HG03442 (cell line): ENCODE data around the gene WDSUB1.

ENCODE experiments used
- ATAC-seq: cut with Tn5 transposase; IDR thresholded peaks from one replicate; pipeline ENCODE4 v1.9.1; 2021; ENCODE audit warnings: mild to moderate bottlenecking, moderate library complexity; ENCODE audit not compliant: unreplicated experiment

Gene WDSUB1

DNA sequence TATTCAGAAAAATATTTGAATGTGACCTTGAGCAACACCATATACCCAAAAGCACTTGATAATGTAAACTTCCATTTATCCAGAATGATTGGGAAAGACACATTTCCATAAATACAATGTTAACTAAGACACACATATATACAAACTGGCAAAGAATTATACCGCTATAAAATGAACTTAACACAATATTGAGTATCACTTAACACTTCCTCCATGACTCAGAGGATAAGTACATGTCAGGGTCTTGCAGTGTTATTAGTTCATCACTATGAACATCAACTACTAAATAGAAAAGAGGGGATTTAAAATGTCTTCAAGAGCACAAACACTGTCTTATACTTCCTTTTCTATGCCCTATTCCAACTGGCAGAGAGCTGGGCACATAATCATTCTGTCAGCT lies 18.6 kb downstream of the WDSUB1 start:
- no peak for ATAC-seq

DNA sequence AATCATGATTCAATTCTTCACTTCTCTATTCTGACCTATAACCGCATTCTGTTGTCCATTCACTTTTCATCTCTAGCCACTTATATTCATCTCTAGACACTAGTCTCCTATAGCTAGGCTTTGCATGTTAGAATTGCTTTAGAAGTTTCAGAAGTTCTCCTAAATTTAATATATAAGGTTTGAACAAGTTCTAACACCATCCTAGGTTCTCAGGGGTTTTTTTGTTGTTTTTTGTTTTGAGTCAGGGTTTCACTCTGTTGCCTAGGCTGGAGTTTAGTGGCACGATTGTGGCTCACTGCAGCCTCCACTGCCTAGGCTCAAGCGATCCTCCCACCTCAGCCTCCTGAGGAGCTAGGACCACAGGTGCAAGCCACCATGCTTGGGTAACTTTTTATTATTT lies 19.9 kb downstream of the WDSUB1 start:
- peak; percentile 77 for ATAC-seq

DNA sequence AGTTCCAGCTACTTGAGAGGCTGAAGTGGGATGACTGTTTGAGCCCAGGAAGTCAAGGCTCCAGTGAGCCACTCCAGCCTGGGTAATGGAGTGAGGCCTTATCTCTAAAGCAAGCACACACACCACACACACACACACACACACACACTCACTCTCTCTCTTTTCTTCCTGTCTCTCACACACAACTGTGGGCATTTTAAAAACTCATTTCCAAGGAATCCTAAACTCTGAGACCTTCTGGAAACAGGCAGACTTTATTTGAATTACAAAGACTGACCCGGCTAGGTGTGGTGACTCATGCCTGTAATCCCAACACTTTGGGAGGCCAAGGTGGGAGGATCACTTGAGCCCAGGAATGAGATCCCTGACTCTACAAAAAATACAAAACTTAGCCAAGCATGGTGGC lies 21.3 kb downstream of the WDSUB1 start:
- no peak for ATAC-seq

DNA sequence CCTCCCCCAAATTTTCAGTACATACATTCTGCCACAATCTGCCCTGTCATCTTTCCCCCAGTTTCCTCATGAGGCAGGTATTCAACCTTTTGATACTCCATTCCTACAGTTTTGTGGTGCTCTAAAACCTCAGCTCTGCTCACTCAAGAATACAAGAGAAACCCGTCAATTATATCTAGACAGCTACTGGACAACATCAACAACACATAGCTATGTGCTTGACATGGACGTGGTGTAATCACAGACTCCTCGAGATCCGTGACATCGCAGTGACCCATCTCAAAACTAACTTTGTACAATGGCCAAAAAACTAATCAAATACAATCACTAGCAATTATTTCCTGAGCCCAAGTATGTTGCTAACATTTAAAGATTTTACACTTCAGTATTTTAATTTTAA lies 23.6 kb downstream of the WDSUB1 start:
- no peak for ATAC-seq

DNA sequence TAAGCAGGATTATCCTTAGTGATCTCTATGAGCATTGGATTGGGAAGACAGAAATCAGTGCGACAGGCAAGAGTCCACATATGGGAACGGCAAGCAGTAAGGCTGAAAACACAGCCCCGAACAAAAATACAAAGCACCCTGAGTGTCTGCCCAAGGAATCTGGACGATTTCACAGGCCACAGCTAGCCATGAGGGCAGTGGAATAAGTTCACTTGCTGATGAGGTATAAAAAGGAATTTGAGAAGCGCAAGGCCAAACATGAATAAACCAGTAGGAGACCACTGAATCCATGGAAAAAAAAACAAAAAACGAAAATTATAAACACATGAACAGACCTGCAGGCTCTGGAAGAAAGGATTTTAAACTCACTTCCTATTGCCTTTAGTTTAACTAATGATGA lies 24.3 kb downstream of the WDSUB1 start:
- no peak for ATAC-seq

DNA sequence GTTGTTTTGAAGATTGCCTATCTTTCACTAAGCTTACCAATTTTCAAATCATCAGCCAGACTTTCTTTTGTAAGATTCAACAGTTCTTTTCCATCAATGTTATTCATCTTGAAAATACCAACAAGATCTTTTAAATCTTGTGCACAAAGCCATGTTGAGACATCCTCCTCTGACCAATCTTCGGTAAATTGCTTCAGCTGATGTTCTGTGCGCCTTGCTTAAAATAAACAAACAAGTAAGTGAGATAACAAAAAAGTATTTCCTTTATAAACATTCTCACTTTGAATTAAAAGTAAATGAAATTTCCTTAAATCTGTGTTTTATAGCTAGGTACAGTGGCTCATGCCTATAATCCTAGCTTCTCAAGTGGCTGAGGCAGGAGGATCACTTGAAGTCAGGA lies 30.3 kb downstream of the WDSUB1 start:
- no peak for ATAC-seq

DNA sequence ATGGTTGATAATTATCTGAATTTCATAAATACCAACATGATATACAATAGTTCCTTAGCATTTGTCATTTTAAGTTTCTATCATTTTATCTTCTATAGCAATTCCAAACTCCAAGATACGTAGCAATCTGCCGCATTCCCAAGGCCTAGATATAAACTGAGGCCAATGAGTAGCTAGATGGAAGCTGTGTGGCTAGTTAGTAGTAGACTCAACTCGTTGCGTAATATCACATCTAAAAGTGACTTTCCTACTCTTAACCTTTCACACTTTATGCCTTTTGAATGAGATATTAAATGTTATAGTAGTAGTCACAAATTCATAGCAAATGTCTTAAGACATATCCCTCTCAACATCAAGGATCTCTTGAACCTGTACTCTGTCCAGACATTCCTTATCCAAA lies 33.6 kb downstream of the WDSUB1 start:
- ATAC-seq = no peak

DNA sequence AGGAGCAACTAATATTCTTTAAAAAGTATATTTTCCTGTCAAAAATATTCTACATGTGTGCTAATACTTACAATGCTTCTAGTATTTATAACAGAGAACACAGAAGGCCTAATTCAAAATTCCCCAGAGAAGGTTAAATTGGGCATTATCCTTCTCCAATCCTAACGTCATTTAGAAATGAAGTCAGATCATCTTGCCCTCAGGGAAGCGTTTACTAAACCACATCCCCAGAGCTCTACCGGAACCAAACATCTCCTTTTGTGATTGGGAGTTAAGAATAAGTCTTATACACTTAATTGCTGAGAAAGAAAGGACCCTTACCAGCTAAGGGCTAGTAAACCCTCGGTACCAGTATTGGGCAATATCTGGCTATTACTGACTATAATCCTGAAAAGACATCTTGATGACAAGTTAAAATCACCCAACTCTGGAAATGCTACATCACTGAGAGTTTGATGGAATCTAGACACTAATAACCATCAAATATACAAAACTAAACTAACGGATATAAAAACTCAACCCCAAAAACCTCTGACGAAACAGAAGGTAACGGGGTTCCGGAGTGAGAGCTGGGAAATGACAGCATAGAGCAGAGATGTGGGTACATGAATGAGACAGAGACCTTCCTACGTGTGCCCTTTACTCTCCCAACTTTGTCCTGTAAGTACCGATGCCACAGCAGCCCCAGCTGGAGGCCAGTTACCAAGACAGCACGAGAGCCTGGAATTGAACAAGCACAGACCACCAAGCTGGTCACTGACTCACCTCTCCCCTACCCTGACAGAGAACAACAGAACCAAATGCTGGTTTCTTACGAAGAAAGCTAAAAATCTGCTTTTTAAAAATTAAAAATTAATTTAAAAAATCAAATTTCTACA lies 35.0 kb downstream of the WDSUB1 start:
- no peak for ATAC-seq

DNA sequence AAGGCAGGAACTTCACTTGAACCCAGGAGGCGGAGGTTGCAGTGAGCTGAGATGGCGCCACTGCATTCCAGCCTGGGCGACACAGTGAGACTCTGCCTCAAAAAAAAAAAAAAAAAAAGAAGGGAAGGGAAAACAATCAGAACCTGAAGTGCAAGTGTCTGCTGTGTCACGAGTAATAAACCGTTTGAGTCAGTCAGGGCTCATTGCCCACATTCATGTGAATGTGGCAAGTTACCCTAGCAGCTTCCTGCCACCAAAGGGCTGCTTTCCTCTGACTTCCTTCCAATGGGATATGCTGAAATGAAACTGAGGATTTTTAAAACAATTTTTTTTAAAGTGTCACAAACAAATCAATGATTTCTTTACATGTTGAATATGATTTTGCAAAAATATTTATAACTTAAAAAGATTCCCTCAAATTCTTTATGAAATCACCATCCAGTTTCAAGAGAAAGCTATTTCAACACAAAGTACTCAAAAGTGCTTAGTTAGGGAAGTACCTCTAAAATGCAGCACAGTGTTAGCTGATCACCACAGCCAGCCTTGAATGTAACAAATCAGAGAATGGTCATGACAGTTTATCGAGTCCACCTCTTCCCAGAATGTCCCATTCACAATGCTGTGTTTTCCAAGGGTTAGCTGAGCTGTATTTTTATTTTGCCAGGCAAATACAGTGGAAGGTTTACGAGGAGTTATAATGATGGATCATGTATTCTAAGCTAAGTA lies 36.4 kb downstream of the WDSUB1 start:
- ATAC-seq = peak; percentile 69

DNA sequence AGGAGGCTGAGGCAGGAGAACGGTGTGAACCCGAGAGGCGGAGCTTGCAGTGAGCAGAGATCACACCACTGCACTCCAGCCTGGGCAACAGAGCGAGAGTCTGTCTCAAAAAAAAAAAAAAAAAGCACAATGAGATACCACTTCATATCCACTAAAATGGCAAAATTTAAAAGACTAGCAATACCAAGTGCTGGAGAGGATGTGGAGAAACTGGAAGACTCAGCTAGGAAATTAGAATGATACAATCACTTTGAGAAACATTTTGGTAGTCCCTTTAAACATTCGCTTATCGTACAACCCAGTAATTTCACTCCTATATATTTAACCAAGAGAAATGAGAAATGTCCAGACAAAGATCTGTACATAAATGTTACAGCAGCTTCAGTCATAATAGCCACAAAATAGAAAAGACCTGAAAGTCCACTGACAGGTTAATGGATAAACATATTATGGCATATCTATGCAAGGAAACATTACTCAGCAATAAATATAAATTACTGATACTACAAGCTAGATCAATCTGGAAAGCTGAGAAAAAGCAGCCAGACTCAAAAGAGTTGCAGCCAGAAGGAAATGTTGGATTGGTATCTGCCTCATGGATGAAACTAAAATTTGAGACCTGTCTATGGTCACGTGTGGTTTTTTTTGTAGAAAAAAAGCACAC lies 40.0 kb downstream of the WDSUB1 start:
- no peak for ATAC-seq

DNA sequence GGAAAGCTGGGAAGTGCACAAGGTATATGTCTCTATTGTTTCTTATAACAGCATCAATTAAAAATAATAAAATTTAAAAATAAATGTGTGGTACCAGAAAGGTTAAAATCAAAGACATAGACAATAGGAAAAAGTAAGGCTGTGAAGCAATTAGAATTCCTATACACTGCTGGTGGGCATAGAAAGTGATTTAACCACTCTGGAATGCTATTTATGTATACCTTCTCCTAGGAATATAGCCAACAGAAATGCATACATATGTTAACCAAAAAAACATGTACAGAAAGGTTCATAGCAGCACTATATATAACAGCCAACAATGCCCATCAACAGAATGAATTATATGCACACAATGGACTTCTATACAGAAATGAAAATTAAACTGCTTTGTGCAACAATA lies 43.0 kb downstream of the WDSUB1 start:
- ATAC-seq = no peak

DNA sequence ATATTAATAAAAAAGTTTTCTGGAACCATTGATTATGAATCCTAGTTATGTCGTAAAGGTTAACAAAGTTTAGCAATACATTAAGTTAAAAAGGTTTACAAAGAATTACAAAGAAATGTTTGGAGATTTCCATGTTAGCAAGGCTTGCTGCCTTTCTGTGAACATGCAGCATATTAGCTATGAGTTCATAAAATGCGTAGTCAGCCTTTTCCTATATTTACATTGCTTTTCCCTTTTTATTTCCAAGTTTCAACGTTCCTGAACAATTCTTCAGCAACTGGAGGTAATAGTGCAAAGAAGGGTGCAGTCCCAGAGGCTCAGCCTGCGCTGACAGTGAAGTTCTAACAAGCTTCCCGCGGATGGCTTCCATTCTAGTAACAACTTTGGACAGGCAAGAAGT lies 51.6 kb downstream of the WDSUB1 start:
- ATAC-seq = no peak

DNA sequence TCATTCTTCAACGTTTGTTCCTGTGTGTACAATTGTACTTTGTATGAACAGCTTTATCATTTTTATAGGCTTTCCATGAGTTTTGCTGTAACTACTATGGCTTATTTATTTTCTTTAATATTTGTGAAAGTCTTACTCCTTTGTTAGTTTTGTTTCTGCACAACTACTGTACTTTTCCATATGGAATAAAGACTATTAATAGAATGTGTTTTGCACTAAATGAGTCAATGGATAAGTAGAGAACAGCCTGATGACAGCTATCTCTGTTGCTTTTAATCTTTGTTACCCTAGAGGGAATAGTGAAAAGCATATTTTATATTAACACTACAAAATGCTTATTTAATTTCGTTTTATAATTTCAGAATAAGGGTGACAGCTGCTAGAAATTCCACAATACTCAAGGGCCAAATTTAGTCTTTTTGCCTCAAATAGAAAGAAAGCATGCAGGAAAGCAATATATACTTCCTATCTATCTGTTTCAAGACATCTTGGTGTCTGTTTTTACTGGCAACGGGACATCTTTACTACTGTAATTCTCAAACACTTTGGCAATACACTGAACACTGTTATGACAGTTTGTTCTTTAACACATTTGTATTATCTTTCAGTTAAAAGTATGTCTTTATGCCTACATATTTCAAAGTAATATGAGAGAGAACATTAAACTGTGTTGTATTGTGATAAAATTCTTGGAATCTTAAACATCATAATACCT lies 53.9 kb downstream of the WDSUB1 start:
- ATAC-seq = no peak

DNA sequence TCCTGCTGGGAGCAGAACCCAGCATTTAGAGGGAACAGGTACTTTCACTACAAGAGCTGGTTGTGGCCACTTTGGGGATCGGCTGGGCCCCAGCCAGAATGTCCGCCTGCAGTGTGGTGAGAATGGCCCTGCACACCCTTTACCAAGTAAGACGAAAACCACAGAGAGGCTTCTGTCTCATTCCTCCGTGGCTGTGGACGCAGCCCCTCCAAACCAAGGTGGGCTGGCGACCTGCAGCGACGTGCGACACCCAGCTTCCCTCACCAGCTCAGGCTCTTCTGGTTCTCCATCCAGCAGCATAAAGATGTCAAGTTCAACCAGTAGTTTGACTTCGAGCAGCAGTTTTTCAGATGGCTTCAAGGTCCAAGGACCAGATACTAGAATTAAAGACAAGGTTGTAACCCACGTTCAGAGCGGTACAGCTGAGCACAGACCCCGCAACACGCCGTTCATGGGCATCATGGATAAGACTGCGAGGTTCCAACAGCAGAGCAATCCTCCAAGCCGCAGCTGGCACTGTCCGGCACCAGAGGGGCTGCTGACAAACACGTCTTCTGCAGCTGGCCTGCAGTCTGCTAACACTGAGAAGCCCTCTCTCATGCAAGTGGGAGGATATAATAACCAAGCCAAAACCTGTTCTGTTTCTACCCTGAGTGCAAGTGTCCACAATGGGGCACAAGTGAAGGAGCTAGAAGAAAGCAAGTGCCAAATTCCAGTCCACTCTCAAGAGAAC lies 56.2 kb downstream of the WDSUB1 start:
- no peak for ATAC-seq

DNA sequence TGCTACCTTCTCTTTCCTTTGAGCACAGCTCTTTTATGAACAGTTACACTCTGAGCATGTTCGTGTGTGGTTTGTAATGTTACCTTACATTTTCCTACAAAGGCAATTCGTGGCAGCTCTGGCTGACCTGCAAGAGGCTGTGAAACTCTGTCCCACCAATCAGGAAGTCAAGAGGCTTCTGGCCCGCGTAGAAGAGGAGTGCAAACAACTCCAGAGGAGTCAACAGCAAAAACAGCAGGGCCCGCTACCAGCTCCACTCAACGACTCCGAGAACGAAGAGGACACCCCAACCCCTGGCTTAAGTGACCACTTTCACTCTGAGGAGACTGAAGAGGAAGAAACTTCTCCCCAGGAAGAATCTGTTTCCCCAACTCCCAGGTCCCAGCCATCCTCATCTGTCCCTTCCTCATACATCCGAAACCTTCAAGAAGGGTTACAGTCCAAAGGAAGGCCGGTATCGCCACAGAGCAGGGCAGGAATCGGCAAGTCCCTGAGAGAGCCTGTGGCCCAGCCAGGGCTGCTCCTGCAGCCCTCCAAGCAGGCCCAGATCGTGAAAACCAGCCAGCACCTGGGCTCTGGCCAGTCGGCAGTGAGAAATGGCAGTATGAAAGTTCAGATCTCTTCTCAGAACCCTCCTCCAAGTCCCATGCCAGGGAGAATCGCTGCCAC lies 56.9 kb downstream of the WDSUB1 start:
- ATAC-seq = no peak

DNA sequence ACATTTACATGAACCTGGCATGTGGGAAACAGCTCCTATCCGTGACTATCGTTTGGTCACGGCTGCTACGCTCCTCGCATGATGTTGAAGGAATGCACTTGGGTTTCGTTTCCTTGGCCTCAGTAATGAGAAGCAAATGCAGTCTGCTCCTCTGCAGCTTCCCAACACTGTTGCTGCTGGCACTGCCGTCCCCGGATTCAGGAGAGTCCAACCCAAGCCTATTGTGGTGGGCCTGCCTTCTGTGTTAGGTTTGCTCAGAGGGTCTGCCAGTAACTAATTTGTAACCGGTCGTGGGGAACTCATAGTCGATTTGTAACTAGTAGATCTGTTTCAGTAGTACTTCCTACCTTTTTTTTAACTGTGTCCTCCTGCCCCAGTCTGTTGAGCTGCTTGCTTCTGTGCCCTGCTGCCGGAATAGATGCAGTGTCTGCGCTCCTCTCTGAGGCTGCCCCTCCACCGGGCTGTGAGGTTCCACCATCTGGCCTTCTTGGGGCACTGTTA lies 58.4 kb downstream of the WDSUB1 start:
- ATAC-seq = no peak

DNA sequence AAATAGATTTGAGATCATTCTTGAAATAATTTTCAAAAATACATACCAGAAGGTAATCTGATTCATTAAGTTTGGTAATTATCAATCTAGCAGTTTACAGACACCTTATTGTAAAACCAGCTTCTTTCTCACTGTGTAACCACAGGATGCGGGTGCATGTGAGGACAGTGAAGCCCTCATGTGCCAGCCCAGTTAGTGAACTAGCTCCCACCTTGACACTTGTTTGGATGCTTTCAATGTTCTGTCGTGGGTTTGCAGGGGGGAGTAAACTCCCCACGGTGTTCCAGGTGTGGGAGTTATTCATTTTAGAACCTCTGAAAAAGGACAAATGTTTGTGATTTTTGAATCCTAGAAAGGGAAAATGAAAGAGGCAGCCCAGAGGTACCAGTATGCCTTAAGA lies 59.0 kb downstream of the WDSUB1 start:
- ATAC-seq = no peak

DNA sequence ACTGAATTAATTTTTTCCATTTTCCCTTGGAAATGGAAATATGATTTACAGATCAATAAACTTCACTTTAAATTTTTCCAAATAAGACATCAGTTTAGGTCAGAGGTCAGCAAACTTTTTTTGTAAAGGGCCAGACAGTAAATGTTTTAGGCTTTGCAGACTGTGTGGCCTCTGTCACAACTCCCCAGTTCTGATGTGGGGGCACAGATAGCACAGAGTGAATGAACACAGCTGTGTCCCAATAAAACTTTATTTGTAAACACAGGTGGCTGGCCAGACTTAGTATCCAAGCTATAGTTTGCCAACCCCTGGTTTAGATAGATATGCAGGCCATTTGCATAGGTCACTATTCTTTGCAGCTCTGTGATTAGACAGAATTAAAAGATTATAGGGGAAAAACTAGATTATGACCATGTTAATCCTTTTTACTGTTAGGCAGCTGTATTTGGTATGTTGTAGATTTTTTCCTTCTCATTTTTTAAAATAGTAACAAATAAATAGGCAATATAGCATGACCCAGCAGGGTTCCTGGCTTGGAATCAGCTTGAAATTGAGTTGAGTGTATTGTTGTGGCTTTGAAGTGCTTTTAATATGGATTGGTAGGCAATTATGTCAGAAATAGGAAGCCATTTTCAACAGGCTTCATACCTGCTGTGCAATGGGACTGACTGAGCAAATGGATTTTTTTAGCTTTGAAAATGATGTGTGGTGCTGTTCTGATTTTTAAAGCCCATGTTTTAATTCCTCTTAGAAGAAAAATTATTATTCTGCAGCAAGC lies 59.7 kb downstream of the WDSUB1 start:
- ATAC-seq = no peak

DNA sequence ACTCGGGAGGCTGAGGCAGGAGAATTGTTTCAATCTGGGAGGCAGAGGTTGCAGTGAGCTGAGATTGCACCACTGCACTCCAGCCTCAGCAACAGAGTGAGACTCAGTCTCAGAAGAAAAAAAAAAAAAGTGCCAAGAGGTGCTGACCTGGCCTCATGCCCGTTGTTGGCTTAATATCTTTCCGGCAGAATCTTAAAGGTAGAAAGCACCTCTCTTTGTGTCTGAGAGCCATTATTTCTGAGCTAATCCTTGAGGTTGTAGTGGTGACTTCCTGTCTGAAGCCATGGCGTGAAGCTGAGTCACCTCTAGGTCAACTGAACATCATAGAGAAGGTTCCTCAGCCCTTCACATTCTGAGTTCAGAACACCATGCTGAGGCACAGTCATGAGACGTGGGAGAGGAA lies 60.4 kb downstream of the WDSUB1 start:
- peak; percentile 65 for ATAC-seq
